Activated CD8-positive, alpha-beta memory T cell treated with anti-CD3 and anti-CD28 coated beads, Interleukin-2, amount 50 U/mL, for 24 hours (primary cell): ENCODE results near the gene GPX7.
"Not testable (repeated sequence)": the region's sequence is repeated elsewhere in the genome, so short reads cannot be mapped to it uniquely, and the experiment has no call there.

Experiments
- DNase-seq: peaks from one replicate; pipeline ENCODE4 v3.0.0-alpha.2; 2020; ENCODE audit errors: extremely low read depth

The GPX7 gene

DNA sequence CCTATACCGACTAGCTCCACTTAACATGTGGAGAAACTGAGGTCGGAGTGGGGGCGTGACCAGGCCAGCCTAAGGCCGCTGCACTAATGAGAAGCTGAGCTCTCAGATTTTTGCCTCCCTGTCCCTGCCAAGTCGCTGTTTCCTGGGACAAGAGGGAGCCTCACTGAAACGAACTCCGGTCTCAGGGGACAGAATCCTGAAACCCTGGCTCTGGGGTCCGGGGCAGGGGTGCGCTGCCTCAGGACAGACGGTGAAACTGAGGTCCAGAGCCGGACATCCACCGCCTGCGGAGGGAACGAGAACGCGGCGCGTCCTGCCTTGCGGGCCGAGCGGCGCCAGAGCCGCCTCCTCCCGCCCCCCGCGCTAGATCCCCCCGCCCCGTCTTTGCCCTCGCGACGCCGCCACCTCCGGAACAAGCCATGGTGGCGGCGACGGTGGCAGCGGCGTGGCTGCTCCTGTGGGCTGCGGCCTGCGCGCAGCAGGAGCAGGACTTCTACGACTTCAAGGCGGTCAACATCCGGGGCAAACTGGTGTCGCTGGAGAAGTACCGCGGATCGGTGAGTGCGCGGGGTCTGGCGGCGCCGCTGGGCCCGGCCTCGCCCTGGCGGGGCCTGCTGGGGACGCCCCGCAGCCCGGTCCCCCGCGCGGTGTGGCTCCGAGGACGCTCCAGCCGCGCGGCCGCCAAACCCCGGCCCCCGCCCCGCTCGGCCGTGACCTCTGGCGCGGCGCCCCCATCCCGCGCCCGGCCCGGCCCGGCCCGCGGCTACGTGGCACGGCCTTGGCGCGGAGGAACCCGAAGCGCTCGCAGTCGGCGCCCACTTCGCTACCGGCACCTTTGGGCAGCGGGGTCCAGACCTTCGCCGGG lies at the start of gene GPX7:
Gene GPX7, plus strand, starts transcription at position 381 of the 865 bp plus-strand sequence. Its CDS starts 39 bp downstream, at position 420.
- DNase-seq, result no peak

- peak; percentile 30 for DNase-seq
Measured at GRCh38 chr1:52552505-52553361, 49.4 kb upstream of the GPX7 start, which contains the start of gene TUT4. Gene TUT4, minus strand, starts transcription at chr1:52553092. Its CDS starts 26,812 bp downstream, at chr1:52526280.

DNA sequence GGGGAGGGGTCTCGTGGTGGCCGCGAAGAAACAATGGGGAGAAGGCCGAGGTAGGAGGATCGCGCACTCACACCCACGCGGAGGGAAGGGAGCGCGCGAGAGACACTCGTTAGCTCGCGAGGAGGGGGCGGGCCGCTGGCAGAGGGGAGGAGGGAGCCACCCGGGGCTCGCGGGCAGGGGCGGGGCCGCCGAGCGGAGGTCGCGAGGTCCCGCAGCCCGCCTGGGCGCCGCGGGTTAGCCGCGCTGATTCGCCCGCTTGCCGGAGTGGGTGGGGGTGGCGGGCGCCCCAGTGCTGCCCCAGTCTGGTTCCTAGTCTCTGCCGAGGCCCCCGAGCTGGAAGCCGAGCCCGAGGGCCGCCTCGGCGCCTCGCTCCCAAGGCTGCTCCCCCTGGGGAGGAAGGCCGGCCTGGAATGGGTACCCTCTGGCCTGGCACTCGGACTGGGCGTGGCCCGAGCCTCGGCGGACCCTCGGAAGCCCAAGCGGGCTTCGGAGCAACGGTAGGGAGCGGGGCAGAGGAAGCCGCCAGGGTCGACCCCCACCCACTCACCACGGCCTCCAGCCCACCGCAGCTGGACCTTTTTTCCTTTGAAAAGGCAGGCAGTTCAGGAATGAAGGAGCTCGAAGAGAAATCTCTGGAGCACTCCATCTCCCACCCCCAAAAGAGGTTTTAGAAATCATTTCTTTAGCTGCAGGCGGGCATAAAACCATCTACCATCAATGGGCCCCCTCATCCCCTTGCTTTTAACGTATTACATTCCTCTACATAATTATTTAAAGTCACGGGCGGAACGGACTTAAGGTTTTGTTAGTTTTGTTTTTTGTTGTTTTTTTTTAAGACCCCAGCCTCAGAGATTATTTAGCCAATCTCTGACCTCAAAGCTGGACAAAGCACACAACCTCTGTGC lies 48.6 kb upstream of the GPX7 start:
- peak; percentile 69 for DNase-seq

DNA sequence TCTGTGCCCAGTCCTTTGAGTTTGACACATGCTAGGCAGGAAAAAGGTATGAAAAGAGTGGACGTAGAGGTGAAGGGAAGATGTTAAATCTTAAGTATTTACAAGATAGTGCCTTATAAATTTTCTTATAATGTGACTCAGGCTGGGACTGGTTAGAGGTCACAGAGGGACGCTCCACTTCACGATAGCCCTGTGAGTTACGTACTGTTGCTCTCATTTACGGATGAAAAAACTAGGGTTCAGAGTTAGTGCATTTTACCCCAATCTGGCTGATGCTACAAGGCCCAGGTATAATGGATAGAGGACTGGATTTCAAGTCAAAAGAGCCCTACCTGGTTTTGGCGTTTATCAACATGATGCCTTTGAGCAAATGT lies 47.9 kb upstream of the GPX7 start:
- no peak for DNase-seq

- DNase-seq, result no peak
Measured at GRCh38 chr1:52554756-52555155, 47.4 kb upstream of the GPX7 start.

GRCh38 chr1:52556641-52557360 lies 45.4 kb upstream of the GPX7 start:
- no peak for DNase-seq

DNA sequence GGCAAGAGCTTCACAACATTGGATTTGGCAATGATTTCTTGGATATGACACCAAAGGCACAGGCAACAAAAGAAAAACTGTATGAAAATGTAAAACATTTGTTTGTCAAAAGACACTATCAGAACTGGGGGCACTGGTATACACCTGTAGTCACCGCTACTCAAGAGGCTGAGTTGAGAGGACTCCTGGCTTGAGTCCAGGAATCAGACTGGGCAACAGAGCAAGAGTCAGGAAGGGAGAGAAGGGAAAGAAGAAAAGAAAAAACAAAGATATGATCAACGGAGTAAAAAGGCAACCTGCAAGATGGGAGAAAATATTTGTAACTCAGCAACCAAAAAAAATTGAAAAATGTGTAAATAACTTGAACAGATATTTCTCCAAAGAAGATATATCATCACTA lies 43.2 kb upstream of the GPX7 start:
- DNase-seq, result no peak

GRCh38 chr1:52559875-52560274 lies 42.3 kb upstream of the GPX7 start:
- no peak for DNase-seq

- DNase-seq, result no peak
Measured at GRCh38 chr1:52562766-52563165, 39.4 kb upstream of the GPX7 start.

DNA sequence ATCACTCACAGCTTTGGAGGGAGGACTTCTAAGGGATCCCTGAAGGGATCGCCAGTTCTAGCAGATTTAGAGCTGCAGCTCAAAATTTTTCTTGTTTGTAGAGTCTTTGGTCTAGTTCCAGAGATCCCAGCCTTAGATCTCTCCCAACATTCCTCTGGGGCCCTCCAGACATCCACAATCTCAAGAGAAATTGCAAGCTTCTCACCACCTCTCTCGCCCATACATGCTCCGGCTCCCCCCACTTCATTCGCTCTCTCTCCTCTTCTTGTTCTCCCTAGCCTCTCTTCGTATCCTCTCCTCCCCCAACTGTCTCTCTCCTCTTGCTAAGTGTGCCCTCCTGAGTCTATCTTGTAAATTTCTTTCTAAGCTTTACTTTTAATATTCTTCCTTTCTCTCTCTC lies 34.2 kb upstream of the GPX7 start:
- no peak for DNase-seq

DNA sequence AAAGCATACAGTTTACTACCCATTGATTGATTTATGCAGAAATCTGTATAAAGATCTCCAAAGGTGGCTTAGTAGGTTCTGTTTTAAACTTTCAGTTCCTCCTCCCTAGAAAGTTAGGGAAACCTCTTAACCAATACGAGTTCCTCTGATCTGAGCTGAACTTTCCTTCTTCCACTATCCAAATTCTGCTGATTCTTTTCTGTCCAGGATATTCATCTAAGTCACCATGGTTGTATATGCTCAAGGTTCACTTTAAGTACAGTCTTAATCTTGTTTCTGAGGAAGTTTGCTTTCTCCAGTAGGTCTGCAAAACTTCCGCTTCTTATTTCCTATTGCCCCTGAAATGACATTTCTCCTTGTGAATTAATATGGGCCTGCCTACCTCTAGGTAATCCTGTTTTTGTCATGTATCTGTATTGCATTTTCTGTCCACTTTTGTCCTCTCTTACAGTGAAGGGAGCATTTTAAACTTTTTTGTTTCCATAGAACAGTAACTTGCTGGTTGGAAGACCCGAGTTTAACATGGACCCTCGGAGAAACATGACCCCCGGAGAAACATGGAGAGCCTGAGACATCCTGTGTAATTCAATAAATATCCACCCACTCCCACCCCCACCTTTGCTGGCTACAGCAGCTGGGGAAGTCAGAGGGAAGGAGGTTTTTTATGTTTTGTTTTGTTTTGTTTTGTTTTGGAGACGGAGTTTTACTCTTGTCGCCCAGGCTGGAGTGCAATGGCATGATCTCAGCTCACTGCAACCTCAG lies 32.5 kb upstream of the GPX7 start:
- DNase-seq, result no peak

GRCh38 chr1:52571783-52572182 lies 30.4 kb upstream of the GPX7 start:
- DNase-seq, result no peak

- DNase-seq, result no peak
Measured at GRCh38 chr1:52572387-52572786, 29.8 kb upstream of the GPX7 start.

- DNase-seq, result no peak
Measured at GRCh38 chr1:52574594-52574993, 27.6 kb upstream of the GPX7 start.

DNA sequence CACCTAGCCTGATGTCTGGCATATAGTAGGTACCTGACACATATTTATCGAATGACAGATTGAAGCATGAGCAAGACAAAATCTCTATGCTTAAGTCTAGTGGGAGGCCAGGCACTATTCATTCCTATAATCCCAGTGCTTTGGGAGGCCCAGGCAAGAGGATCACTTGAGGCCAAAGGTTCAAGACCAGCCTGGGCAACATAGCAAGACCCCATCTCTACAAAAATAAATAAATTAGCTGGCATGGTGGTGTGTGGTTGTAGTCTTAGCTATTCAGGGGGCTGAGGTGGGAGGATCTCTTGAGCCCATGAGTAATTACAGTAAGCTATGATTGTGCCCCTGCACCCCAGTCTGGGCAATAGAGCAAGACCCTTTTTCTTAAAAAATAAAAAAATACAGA lies 26.1 kb upstream of the GPX7 start:
- no peak for DNase-seq

GRCh38 chr1:52578066-52578465 lies 24.1 kb upstream of the GPX7 start:
- DNase-seq, result not testable (repeated sequence)

- DNase-seq, result no peak
Measured at GRCh38 chr1:52579415-52579814, 22.8 kb upstream of the GPX7 start.

DNA sequence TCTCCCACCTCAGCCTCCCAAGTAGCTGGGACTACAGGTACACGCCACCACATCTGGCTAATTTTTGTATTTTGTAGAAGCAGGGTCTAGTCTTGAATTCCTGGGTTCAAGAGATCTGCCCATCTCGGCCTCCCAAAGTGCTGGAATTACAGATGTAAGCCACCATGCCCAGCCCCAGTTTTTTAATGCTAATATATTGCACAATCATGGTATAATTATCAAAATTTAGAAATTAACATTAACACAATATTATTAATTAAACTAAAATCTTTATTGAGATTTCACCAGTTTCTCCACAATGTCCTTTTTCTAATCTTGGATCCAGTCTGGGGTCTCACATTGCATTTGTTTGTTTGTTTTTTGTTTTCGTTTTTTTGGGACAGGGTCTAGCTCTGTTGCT lies 21.9 kb upstream of the GPX7 start:
- no peak for DNase-seq

- no peak for DNase-seq
Measured at GRCh38 chr1:52582116-52582696, 20.0 kb upstream of the GPX7 start.

DNA sequence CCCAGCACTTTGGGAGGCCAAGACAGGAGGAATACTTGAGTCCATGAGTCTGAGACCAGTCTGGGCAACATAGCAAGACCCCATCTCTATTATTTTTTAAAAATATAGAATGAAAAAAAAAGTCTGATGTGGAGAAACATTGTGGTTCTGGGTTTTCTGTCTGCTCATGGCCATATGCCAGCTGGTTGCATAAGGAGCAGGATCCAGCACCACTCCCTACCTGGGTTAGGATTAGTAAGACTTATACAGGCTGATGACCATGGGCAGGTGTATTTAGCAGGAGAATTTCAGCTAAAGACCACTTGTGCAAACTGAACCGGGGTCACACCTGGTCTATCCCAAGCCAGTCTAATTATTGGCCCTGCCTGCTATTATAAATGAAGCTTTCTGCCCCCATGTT lies 16.7 kb upstream of the GPX7 start:
- no peak for DNase-seq
